Measurements from ENCODE around the gene NAV2. TPM values are rescaled to one million over a fixed set of nuclear protein-coding genes. Genes with fewer than 3 reads are reported as not detected.
A peak's percentile ranks its signal among the peaks of the same experiment; 100 is the strongest.

NAV2 gene
- total RNA-seq, 4 donors from 2014 or later, result 9.6 to 40.0 (median 23.1) TPM

DNA sequence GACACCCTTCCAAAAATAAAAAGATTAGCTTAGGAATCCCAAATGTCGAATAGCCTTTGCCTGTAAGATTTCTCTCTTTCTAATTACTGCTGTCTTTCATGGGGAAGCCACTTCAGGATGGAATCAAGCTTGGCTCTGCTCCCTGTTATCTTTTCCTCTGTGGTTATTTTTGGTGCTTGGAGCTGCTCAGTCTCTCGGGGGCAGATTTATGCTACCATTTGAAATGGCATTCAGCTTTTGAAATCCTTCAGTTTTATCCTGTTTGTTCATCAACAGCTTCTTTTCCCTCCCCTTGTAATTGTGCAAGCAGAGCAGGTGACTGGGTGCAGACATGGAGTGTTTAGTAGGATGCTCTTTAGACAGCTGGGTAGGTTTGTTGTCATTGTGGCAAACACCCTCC lies 336.6 kb downstream of the NAV2 start:
- H3K9me3 ChIP-seq, result no peaks in the 10 kb centered on the region
- peaks cover 0 to 4% (median 0%) of the 10 kb centered on the region in 4 donors for H3K4me1 ChIP-seq
- H3K27me3 ChIP-seq, result no peaks in the 10 kb centered on the region
- DNase-seq, result no peak
- H3K27ac ChIP-seq, result peak overlapping the region in 2 of 4 donors; percentile 14 to 29
- TF ChIP-seq, protein P1, sequence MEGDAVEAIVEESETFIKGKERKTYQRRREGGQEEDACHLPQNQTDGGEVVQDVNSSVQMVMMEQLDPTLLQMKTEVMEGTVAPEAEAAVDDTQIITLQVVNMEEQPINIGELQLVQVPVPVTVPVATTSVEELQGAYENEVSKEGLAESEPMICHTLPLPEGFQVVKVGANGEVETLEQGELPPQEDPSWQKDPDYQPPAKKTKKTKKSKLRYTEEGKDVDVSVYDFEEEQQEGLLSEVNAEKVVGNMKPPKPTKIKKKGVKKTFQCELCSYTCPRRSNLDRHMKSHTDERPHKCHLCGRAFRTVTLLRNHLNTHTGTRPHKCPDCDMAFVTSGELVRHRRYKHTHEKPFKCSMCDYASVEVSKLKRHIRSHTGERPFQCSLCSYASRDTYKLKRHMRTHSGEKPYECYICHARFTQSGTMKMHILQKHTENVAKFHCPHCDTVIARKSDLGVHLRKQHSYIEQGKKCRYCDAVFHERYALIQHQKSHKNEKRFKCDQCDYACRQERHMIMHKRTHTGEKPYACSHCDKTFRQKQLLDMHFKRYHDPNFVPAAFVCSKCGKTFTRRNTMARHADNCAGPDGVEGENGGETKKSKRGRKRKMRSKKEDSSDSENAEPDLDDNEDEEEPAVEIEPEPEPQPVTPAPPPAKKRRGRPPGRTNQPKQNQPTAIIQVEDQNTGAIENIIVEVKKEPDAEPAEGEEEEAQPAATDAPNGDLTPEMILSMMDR (IDR thresholded peaks at IDR 0.05), result no peak
- TF ChIP-seq POLR2A (IDR thresholded peaks at IDR 0.05) (no peak), EP300 (IDR thresholded peaks at IDR 0.05; ENCODE audit: low read depth) (no peak)
- 47 to 71% methylated on average over 2 of the region's 2 CpGs for WGBS, 2 donors (ENCODE audit: low coverage in 1 of 2)
- H3K36me3 ChIP-seq, result peaks cover 0 to under 1% (median 0%) of the 10 kb centered on the region in 4 donors
- no peak overlapping the region for H3K4me3 ChIP-seq
- intact Hi-C loops (cut with DNase I; ENCODE audit: low total_unique reads), result loop anchor here (10.0 kb wide), 1 partner anchor 84 kb away; no protein-coding TSS in a partner anchor
- in situ Hi-C loops (cut with MboI; ENCODE audit: low pct_ligation_motif_present in 1 of 4, low pct_unique_long_range_greater_than_20kb in 1 of 4, low sequenced_read_pairs in 3 of 4), result no loop called here

DNA sequence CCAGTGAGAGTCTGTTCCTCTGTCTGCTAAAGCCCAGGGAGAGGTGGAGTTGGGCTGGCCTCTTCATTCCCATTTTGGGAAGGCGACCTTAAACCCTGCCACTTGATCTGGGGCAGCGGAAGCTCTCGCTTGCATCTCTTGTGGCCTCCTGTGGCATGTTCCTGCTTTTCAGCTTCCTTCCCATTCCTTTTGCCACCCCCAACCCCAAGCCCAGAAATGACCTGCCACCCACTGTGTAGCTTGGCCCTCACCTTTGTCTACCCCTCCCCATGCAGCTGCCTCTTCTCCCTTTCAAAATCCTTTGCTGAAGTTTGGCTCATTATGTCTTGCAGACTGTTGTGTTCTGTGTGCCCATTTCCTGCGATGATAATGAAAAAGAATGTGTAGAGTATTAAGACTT lies 337.4 kb downstream of the NAV2 start:
- TF ChIP-seq EP300 (IDR thresholded peaks at IDR 0.05; ENCODE audit: low read depth) (no peak), POLR2A (IDR thresholded peaks at IDR 0.05) (no peak), POLR2AphosphoS5 (IDR thresholded peaks at IDR 0.05) (no peak)
- TF ChIP-seq, protein P1 (IDR thresholded peaks at IDR 0.05), result no peak
- intact Hi-C loops (cut with DNase I; ENCODE audit: low total_unique reads) (no loop called here), in situ Hi-C loops (cut with MboI; ENCODE audit: low pct_ligation_motif_present in 1 of 4, low pct_unique_long_range_greater_than_20kb in 1 of 4, low sequenced_read_pairs in 3 of 4) (no loop called here)
- no peaks in the 10 kb centered on the region for H3K27me3 ChIP-seq
- H3K27ac ChIP-seq, result no peak overlapping the region
- H3K9me3 ChIP-seq, result no peaks in the 10 kb centered on the region
- H3K36me3 ChIP-seq, result peaks cover 0 to 6% (median 0%) of the 10 kb centered on the region in 4 donors
- no peak for DNase-seq
- WGBS, 2 donors (ENCODE audit: low coverage in 1 of 2), result 88 to 90% methylated on average over 1 to 4 of the region's 4 CpGs
- no peak overlapping the region for H3K4me3 ChIP-seq
- H3K4me1 ChIP-seq, result peaks cover 0 to 4% (median 0%) of the 10 kb centered on the region in 4 donors

DNA sequence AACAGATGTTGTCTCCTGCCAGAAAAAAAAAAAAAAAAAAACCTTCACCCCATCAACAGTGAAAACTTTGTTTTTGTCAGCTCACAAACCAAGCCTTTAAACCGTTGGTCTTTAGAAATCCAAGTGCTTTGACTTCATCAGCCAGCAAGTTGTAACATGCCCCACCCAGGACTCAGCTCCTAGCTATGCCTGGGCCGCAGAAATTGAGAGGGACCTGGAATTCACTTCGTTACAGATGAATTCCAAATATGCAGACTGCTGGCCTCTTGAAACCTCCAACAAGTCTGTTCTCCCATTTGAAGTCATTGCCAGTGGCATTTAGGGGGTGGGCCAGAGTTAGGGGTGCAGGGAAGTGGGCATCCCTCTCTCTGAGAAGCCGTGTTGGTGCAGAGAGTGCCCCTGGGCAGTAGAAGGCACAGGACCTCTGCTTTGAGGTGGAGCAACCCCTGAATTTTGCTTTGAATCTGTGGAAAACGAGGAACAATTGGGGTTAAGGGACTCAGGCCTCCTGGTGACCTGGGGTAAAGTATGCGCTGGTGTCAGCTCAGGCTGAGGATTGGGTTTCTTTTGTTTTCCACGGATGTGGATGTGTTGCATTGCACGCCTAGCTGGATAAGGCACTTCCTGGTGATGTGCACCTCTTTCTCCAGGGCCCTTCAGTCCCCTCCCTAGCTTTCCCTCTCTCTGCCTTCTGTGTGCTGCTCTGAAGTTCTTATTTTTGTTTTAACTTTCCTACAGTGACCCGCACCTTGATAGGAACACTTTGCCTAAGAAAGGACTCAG lies 338.1 kb downstream of the NAV2 start:
- no peak for DNase-seq
- H3K9me3 ChIP-seq, result no peaks in the 10 kb centered on the region
- in situ Hi-C loops (cut with MboI; ENCODE audit: low pct_ligation_motif_present in 1 of 4, low pct_unique_long_range_greater_than_20kb in 1 of 4, low sequenced_read_pairs in 3 of 4) (no loop called here), intact Hi-C loops (cut with DNase I; ENCODE audit: low total_unique reads) (no loop called here)
- peaks cover 0 to 4% (median 0%) of the 10 kb centered on the region in 4 donors for H3K4me1 ChIP-seq
- no peaks in the 10 kb centered on the region for H3K27me3 ChIP-seq
- no peak overlapping the region for H3K27ac ChIP-seq
- peaks cover 0 to 6% (median 0%) of the 10 kb centered on the region in 4 donors for H3K36me3 ChIP-seq
- H3K4me3 ChIP-seq, result no peak overlapping the region
- TF ChIP-seq POLR2AphosphoS5 (IDR thresholded peaks at IDR 0.05) (no peak), POLR2A (IDR thresholded peaks at IDR 0.05) (no peak), EP300 (IDR thresholded peaks at IDR 0.05; ENCODE audit: low read depth) (no peak)
- TF ChIP-seq, protein P1 (IDR thresholded peaks at IDR 0.05), result no peak
- WGBS, 2 donors (ENCODE audit: low coverage in 1 of 2), result 81 to 84% methylated on average over 7 to 9 of the region's 9 CpGs

DNA sequence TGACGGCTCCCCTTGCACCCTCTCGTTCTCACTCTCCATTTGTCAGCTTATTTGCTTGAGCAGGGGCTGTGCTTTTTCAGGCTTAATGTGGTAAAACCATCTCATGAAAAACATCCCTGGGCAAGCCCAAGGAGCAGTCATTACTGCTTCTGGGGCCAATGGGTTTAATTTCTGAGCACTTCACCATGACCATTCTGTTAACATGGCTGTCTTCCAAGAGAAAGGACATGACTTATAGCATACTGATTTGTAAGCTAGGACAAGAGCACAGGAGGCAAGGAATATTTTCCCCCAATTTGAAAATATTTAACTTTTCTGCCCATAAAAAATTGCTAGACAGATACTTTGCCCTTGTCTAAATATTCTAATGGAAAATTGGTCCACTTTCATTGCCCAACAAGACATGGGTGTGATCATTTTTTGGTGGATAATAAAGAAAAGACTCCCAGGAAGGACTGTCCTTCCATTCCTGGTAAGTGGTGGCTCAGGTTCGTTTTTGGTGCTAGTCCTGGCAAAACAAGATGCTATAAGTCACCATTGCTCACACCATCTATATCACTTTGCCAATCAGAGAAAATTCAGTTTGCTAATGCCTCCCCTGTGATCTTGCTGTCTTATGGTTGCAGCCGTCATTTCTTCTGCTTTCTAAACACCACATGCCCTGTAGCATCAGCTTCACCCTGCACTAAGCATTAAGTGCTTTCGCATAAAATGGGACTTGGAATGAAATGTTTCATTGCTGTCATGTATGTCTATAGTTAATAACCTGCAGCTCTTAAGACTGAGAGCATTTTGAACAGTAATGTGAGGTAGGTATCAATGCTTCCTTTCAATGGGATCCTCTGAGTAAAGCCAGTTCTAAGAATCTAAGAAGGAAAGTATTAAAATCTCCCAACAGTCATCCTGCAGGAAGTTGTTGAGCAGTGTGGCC lies 339.1 kb downstream of the NAV2 start:
- Histone ChIP-seq H3K36me3 (peaks cover 0 to 6% (median 0%) of the 10 kb centered on the region in 4 donors), H3K4me1 (peaks cover 0 to 4% (median 0%) of the 10 kb centered on the region in 4 donors), H3K27me3 (no peaks in the 10 kb centered on the region), H3K9me3 (no peaks in the 10 kb centered on the region), H3K4me3 (no peak overlapping the region), H3K27ac (no peak overlapping the region)
- no peak for TF ChIP-seq POLR2AphosphoS5 (IDR thresholded peaks at IDR 0.05)
- in situ Hi-C loops (cut with MboI; ENCODE audit: low pct_ligation_motif_present in 1 of 4, low pct_unique_long_range_greater_than_20kb in 1 of 4, low sequenced_read_pairs in 3 of 4) (no loop called here), intact Hi-C loops (cut with DNase I; ENCODE audit: low total_unique reads) (no loop called here)
- no peak for DNase-seq
- 83 to 95% methylated on average over 2 to 5 of the region's 5 CpGs for WGBS, 2 donors (ENCODE audit: low coverage in 1 of 2)

Data from transverse colon (tissue), 4 donors.